ENCODE results near the gene TERT.
"Not testable (repeated sequence)": the region's sequence is repeated elsewhere in the genome, so short reads cannot be mapped to it uniquely, and the experiment has no call there.

TERT gene

GRCh38 chr5:1330847-1331831, 36.3 kb upstream of the TERT start:
- DNase-seq: no peak

- DNase-seq: no peak
Observed at GRCh38 chr5:1330146-1330846, 35.4 kb upstream of the TERT start.

- no peak for DNase-seq
Observed at GRCh38 chr5:1329111-1329579, 34.3 kb upstream of the TERT start.

- DNase-seq: not testable (repeated sequence)
Observed at GRCh38 chr5:1328237-1329110, 33.6 kb upstream of the TERT start.

- not testable (repeated sequence) for DNase-seq
Observed at GRCh38 chr5:1326901-1327756, 32.3 kb upstream of the TERT start.

- DNase-seq: not testable (repeated sequence)
Observed at GRCh38 chr5:1326532-1326875, 31.6 kb upstream of the TERT start.

GRCh38 chr5:1325870-1326531, 31.1 kb upstream of the TERT start:
- DNase-seq: no peak

GRCh38 chr5:1325191-1325741, 30.4 kb upstream of the TERT start:
- DNase-seq: no peak

GRCh38 chr5:1324719-1325190, 29.9 kb upstream of the TERT start:
- no peak for DNase-seq

GRCh38 chr5:1324301-1324700, 29.4 kb upstream of the TERT start:
- no peak for DNase-seq

GRCh38 chr5:1323803-1324173, 28.9 kb upstream of the TERT start:
- no peak for DNase-seq

- no peak for DNase-seq
Observed at GRCh38 chr5:1322955-1323802, 28.3 kb upstream of the TERT start.

- no peak for DNase-seq
Observed at GRCh38 chr5:1322036-1322900, 27.4 kb upstream of the TERT start.

- no peak for DNase-seq
Observed at GRCh38 chr5:1321576-1321975, 26.7 kb upstream of the TERT start.

- DNase-seq: no peak
Observed at GRCh38 chr5:1320436-1321344, 25.8 kb upstream of the TERT start.

GRCh38 chr5:1319436-1320256, 24.8 kb upstream of the TERT start:
- DNase-seq: no peak

Measured in cerebellar nuclear complex (tissue), 1 donor.